Lung (tissue), 12 donors: Measurements from ENCODE around the gene MCM3. TPM values are rescaled to one million over a fixed set of nuclear protein-coding genes. Genes with fewer than 3 reads are reported as not detected.

Experiments
- ATAC-seq: fragments of 200-7000 bp; cut with Tn5 transposase; one replicate; pipeline ENCODE4 v1.9.1; 2020; ENCODE audit warnings: moderate number of reproducible peaks; ENCODE audit not compliant: insufficient read depth, low FRiP score
- DNase-seq, 3 donors: peaks; one replicate each; pipeline ENCODE4 v3.0.0-alpha.2; 2013 to 2017
- H3K27ac ChIP-seq, 2 donors: one replicate each; pipeline ENCODE4 v1.5.1; 2013; ENCODE audit warnings: mild to moderate bottlenecking in 2 of 2, moderate library complexity in 2 of 2, control low read depth in 1 of 2, inconsistent platforms in 1 of 2, low read depth in 1 of 2, low read length in 1 of 2
- H3K27me3 ChIP-seq, 3 donors: one replicate each; pipeline ENCODE4 v1.5.1; 2013; ENCODE audit warnings: low read length in 2 of 3; ENCODE audit not compliant: control insufficient read depth in 3 of 3, insufficient read depth in 3 of 3
- H3K36me3 ChIP-seq, 4 donors: one replicate each; pipeline ENCODE4 v1.5.1; 2013; ENCODE audit warnings: low read length in 4 of 4, mild to moderate bottlenecking in 1 of 4, moderate library complexity in 1 of 4; ENCODE audit not compliant: control insufficient read depth in 4 of 4, insufficient read depth in 4 of 4
- H3K4me1 ChIP-seq, 5 donors: one replicate each; pipeline ENCODE4 v1.5.1; 2013; ENCODE audit warnings: low read length in 5 of 5, mild to moderate bottlenecking in 2 of 5, moderate library complexity in 1 of 5; ENCODE audit not compliant: control insufficient read depth in 5 of 5, insufficient read depth in 5 of 5
- H3K4me3 ChIP-seq: one replicate; pipeline ENCODE4 v1.5.1; 2013; ENCODE audit warnings: mild to moderate bottlenecking, control low read depth, moderate library complexity
- H3K9ac ChIP-seq, 2 donors: one replicate each; pipeline ENCODE4 v1.5.1; 2013; ENCODE audit warnings: low read length in 2 of 2, control low read depth in 1 of 2; ENCODE audit not compliant: insufficient read depth in 1 of 2
- H3K9me3 ChIP-seq, 4 donors: one replicate each; pipeline ENCODE4 v1.5.1; 2013; ENCODE audit warnings: low read length in 3 of 4, mild to moderate bottlenecking in 1 of 4, moderate library complexity in 1 of 4; ENCODE audit not compliant: control insufficient read depth in 4 of 4, insufficient read depth in 3 of 4
- CTCF ChIP-seq: IDR thresholded peaks from 2 replicates; pipeline ENCODE4 v1.5.1; 2012; ENCODE audit warnings: mild to moderate bottlenecking; ENCODE audit errors: control extremely low read depth, extremely low read depth
- WGBS, 2 donors: extraction: QIAGEN DNeasy Blood & Tissue Kit; methylation state at CpG; one replicate each; pipeline ENCODE4 v1.1.7; 2013; 5-methylcytosine and 5-hydroxymethylcytosine counted together
- polyA plus RNA-seq, 2 donors: library from polyadenylated mRNA; stranded (reverse); fragments of 200-250 nt; gene quantifications; one replicate each; pipeline ENCODE4 v1.2.1, GENCODE V29; 2013
- total RNA-seq, 2 donors: library from RNA; depleted of rRNA in 1 of 2; stranded (reverse); fragments of >200 nt in 1 of 2; gene quantifications; one replicate each; pipeline ENCODE4 v1.2.1, GENCODE V29; 2014 to 2021
- donor health status: control.
- donor health status: control.
- donor health status: Bipolar disorder and iron deficiency.
- donor health status: healthy.
- donor health status: DM: yes; HTN: yes; CAD: no.

Gene MCM3
- total and polyA plus RNA-seq, 4 donors, result 19.9 to 40.8 (median 34.1) TPM

GRCh38 chr6:52307900-52308372 is 23.4 kb upstream of the MCM3 start:
- DNase-seq (peak in 1 of 3 donors; percentile 13), ATAC-seq (no peak)
- Histone ChIP-seq H3K27ac (peak overlapping the region in 1 of 2 donors; percentile 47), H3K4me3 (no peak overlapping the region), H3K27me3 (no peaks in the 10 kb centered on the region), H3K9ac (no peak overlapping the region), H3K9me3 (no peaks in the 10 kb centered on the region), H3K36me3 (no peaks in the 10 kb centered on the region), H3K4me1 (peaks cover 2 to 19% (median 8%) of the 10 kb centered on the region in 5 donors)
- no peak for TF ChIP-seq CTCF
- WGBS, 2 donors, result 15 to 26% methylated on average over 1 of the region's 1 CpG

GRCh38 chr6:52306972-52307870 is 22.7 kb upstream of the MCM3 start:
- Histone ChIP-seq H3K27ac (peak overlapping the region in 1 of 2 donors; percentile 86), H3K27me3 (no peaks in the 10 kb centered on the region), H3K4me3 (no peak overlapping the region), H3K36me3 (no peaks in the 10 kb centered on the region), H3K4me1 (peaks cover 2 to 19% (median 8%) of the 10 kb centered on the region in 5 donors), H3K9me3 (no peaks in the 10 kb centered on the region), H3K9ac (no peak overlapping the region)
- no peak for TF ChIP-seq CTCF
- peak; percentile 39 to 63 (median 60) for DNase-seq
- ATAC-seq, result peak; percentile 55
- 47 to 53% methylated on average over 32 of the region's 32 CpGs for WGBS, 2 donors

- no peak for DNase-seq
- Histone ChIP-seq H3K36me3 (no peaks in the 10 kb centered on the region), H3K9ac (no peak overlapping the region), H3K4me3 (no peak overlapping the region), H3K9me3 (no peaks in the 10 kb centered on the region), H3K4me1 (peaks cover 2 to 19% (median 8%) of the 10 kb centered on the region in 5 donors), H3K27me3 (no peaks in the 10 kb centered on the region), H3K27ac (peak overlapping the region in 1 of 2 donors; percentile 81)
- TF ChIP-seq CTCF, result no peak
- WGBS, 2 donors, result 76 to 83% methylated on average over 15 of the region's 15 CpGs
- no peak for ATAC-seq
Observed at GRCh38 chr6:52305948-52306767, 21.6 kb upstream of the MCM3 start.
